GM18873 (cell line): Measurements from ENCODE around the gene TBCD.
"Not testable (repeated sequence)": the region's sequence is repeated elsewhere in the genome, so short reads cannot be mapped to it uniquely, and the experiment has no call there.

Experiments
- ATAC-seq: cut with Tn5 transposase; IDR thresholded peaks from one replicate; pipeline ENCODE4 v1.9.1; 2021; ENCODE audit warnings: mild to moderate bottlenecking, moderate library complexity, moderate number of reproducible peaks; ENCODE audit not compliant: unreplicated experiment, low FRiP score

The TBCD gene

GRCh38 chr17:82963104-82963950, 211.5 kb downstream of the TBCD start:
- no peak for ATAC-seq

DNA sequence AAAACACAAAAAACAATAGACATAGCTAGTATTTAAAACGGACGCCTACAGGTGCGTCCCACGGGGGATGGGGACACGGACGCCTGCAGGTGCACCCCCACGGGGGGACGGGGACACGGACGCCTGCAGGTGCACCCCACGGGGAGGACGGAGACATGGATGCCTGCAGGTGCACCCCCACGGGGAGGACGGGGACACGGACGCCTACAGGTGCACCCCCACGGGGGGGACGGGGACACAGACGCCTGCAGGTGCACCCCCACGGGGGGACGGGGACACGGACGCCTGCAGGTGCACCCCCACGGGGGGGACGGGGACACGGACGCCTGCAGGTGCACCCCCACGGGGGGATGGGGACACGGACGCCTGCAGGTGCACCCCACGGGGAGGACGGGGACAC, 212.6 kb downstream of the TBCD start:
- not testable (repeated sequence) for ATAC-seq

DNA sequence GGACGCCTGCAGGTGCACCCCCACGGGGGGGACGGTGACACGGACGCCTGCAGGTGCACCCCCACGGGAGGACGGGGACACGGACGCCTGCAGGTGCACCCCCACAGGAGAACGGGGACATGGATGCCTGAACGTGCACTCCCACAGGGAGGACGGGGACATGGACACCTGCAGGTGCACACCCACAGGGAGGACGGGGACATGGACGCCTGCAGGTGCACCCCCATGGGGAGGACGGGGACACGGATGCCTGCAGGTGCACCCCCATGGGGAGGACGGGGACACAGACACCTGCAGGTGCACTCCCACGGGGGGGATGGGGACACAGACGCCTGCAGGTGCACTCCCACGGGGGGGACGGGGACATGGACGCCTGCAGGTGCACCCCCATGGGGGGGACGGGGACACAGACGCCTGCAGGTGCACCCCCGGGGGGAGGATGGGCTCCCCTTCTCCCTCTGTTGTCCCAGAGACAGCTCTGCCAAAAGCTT, 213.0 kb downstream of the TBCD start:
- no peak for ATAC-seq

DNA sequence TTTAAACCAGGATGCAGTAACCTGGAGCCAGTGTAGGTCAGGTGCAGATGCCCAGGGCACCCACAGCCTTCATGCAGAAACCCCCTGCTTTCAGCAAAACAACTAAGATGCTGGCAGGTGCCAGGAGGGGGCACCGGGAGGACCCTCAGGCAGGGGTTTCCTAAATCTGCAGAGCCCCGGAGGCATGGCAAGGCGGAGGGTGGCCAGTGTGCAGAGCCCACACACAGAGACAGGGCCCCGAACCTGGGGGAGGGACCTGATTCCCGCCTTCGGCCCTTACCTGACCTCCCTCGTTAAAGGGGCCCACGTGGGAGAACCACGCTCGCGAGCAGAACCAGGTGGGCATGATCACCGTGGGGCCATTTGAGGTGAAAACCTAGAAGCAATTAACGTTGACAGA, 213.5 kb downstream of the TBCD start:
- no peak for ATAC-seq

DNA sequence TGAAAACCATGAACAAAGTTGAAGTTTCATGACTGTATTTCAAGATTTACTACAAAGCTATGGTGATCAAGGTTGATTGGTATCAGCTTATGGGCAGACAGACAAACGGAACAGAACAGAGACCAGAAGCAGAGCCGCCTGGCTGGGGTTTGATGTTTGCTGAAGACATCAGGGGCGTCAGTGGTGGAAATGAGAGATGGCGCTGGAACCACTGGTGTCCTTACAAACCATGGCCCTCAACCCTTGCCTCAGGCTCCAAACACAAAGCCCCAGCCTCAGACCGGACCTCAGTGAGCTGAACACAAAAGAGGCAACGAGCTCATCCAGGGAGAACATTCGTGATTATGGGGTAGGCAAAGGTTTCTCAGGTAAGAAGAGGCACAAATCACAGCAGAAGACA, 214.6 kb downstream of the TBCD start:
- ATAC-seq: no peak

DNA sequence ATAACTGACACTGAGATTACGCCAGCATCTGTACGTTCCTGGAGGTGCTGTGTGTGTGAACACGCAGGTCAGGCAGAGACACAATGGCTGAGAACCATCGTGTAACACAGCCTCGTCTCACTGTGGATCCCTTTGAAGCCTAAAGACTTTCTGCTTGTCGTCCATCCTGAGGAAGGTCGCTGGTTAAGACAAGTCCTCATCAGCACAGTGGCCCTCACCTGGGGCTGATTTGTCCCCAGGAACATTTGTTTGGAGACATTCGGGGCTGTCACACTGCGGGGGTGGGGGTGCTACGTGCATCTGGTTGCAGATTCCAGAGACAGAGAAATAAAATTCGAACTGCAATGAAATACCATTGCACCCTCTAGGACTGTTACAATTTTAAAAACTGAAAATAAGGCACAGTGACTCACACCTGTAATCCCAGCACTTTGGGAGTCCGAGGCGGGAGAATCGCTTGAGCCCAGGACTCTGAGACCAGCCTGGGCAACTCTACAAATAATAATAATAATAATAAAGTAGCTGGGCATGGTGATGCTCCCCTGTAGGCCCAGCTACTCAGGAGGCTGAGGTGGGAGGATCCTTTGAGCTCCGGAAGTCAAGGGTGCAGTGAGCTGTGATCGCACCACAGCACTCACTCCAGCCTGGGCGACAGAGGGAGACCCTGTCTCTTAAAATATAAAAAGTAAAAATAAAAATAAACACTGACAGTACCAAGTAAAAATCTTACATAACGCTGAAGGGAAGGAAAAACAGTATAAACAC, 215.6 kb downstream of the TBCD start:
- ATAC-seq: no peak

- ATAC-seq: not testable (repeated sequence)
Measured at GRCh38 chr17:82968033-82968841, 216.4 kb downstream of the TBCD start.

DNA sequence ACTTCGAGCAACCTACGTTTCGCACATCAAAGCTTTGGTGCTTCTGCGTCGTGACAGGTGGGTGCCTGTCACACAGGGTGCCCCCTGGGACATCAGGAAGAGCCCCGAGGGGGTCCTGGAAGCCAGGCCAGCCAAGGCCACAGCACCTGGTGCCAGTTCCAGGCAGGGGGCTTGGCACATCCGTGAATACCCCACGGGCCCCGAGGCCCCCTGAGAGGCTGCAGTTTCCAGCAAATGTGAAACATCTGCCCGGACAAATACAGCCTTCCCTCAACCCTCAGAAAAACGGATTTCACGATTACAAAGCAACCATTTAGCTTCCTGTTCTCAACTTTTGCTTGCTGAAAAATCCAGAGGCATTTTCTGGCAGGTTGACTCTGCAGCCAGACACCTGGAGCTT, 218.2 kb downstream of the TBCD start:
- no peak for ATAC-seq

GRCh38 chr17:82970818-82971590, 219.1 kb downstream of the TBCD start:
- no peak for ATAC-seq

DNA sequence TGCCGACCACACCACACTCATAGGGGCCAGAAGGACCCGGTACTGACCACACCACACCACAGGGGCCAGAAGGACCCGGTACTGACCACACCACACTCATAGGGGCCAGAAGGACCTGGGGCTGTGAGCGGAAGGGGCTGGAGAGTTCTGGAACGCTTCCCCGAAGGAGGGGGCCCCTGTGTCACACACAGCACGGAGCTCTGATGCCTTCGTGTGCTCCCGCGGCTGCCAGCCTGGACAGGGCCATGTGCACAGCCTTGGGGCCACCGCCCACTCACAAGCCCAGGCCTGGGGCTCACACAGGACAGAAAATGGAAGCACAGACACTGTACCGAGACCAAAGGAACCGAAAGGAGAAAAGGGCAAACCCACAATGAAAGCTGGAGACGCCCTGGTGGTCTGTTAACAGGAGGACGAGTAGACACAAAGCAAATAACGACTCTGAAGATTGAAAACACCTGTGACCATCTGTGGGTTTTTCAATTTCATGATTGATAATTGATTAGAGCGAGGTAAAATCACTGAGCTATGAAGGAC, 221.0 kb downstream of the TBCD start:
- no peak for ATAC-seq

- ATAC-seq: no peak
Measured at GRCh38 chr17:82973456-82974135, 221.7 kb downstream of the TBCD start.

DNA sequence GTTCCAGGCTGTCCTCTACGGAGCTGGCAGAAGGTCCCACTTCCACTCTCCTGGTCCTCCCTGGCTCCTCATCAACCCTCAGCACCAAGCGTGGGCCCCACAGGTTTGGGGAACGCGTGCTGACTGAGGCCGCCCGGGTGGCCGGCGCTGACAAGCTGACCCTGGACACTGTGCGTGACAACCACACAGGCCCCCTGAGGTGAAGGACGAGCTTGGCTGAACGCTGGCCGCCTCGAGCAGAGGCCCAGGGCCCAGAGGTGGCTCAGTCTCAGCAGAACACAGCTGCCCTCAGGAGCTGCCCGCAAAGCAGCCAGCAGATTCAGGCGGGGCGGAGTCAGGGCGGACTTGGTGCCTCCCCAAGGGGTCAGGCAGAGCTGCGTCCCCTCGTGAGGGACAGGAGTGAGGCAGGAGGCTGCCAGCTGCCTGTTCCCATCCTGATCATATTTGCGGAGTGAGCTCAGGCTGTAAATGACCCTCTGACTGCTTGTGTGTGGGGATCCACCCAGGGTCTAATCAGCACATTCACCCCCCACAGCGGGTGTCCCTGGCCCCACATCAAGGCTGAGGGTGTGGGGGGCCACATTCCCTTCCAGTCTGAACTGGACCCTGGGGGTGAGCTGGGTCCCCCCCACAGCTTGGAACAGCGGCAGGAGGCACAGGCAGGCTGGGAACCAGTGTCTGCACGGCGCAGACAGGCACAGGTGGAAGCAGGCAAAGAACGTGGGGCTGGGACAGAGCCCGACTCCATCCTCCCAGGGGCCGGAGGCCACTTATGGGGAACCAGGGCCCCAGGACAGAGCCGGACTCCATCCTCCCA, 222.5 kb downstream of the TBCD start:
- no peak for ATAC-seq

DNA sequence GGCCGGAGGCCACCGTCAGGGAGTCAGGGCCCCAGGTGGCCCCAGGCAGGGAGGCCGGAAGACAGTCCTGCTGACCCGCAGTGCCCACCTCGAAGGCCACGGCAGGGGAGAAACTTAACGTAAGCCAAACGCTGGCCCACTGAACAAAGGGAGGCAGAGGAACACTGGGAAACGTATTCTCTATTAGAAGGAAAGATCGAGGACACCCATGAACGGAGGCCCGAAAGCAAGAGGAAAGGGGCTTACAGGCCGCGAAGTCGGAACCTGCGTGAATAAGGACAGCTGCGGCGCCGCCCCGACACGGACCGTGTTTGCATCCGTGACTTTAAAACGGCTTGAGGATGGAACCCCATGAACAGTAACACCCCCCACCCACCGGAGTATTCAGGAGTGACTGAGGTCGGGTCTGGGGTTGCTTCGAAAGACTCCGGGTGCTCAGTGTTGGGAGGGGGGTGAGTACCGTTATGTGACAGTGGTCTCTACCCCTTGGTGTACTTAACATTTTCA, 225.2 kb downstream of the TBCD start:
- no peak for ATAC-seq

- no peak for ATAC-seq
Measured at GRCh38 chr17:82977606-82978005, 225.7 kb downstream of the TBCD start.

- ATAC-seq: no peak
Measured at GRCh38 chr17:82978765-82979349, 227.0 kb downstream of the TBCD start.

GRCh38 chr17:82979718-82980117, 227.9 kb downstream of the TBCD start:
- no peak for ATAC-seq

GRCh38 chr17:82980632-82981031, 228.8 kb downstream of the TBCD start:
- no peak for ATAC-seq
